Mesendoderm (in vitro differentiated cells): ENCODE measurements around the gene TNNI3K.

Experiments used
- DNase-seq: peaks from one replicate; pipeline ENCODE4 v3.0.0; 2013
- H2AK5ac ChIP-seq: 2 replicates; pipeline ENCODE4 v1.6.1; 2013; ENCODE audit warnings: low read length, inconsistent platforms
- H2BK120ac ChIP-seq: 2 replicates; pipeline ENCODE4 v1.6.1; 2013; ENCODE audit warnings: low read depth, mild to moderate bottlenecking, low read length, moderate library complexity, mixed read lengths
- H2BK15ac ChIP-seq: replicated peaks from 2 replicates; pipeline ENCODE4 v1.6.1; 2013; ENCODE audit warnings: low read depth, mild to moderate bottlenecking, moderate library complexity
- H2BK5ac ChIP-seq: 2 replicates; pipeline ENCODE4 v1.6.1; 2013; ENCODE audit warnings: low read length, inconsistent platforms
- H3K18ac ChIP-seq: 2 replicates; pipeline ENCODE4 v1.6.1; 2013; ENCODE audit warnings: mild to moderate bottlenecking, low read length, mixed read lengths
- H3K23ac ChIP-seq: one replicate; pipeline ENCODE4 v1.6.1; 2013; ENCODE audit warnings: low read length
- H3K27ac ChIP-seq: 2 replicates; pipeline ENCODE4 v1.5.1; 2013; ENCODE audit warnings: low read depth, mild to moderate bottlenecking, inconsistent platforms, low read length, moderate library complexity
- H3K27me3 ChIP-seq: 2 replicates; pipeline ENCODE4 v1.6.1; 2013; ENCODE audit warnings: low read length, control low read depth, mild to moderate bottlenecking, inconsistent platforms; ENCODE audit not compliant: insufficient read depth, poor library complexity
- H3K36me3 ChIP-seq: 2 replicates; pipeline ENCODE4 v1.6.1; 2013; ENCODE audit warnings: low read length, inconsistent platforms; ENCODE audit not compliant: control insufficient read depth, insufficient read depth
- H3K4ac ChIP-seq: one replicate; pipeline ENCODE4 v1.6.1; 2013; ENCODE audit warnings: low read depth, mild to moderate bottlenecking, low read length, moderate library complexity
- H3K4me1 ChIP-seq: 2 replicates; pipeline ENCODE4 v1.6.1; 2013; ENCODE audit warnings: low read depth, low read length, inconsistent platforms; ENCODE audit not compliant: control insufficient read depth
- H3K4me2 ChIP-seq: 2 replicates; pipeline ENCODE4 v1.6.1; 2013; ENCODE audit warnings: low read length
- H3K4me3 ChIP-seq: 2 replicates; pipeline ENCODE4 v1.5.1; 2013; ENCODE audit warnings: mild to moderate bottlenecking, low read length
- H3K56ac ChIP-seq: one replicate; pipeline ENCODE4 v1.6.1; 2013; ENCODE audit warnings: low read length
- H3K79me1 ChIP-seq: 2 replicates; pipeline ENCODE4 v1.6.1; 2013; ENCODE audit warnings: low read length, inconsistent platforms
- H3K79me2 ChIP-seq: 2 replicates; pipeline ENCODE4 v1.6.1; 2013; ENCODE audit warnings: mild to moderate bottlenecking, low read length; ENCODE audit not compliant: control insufficient read depth, insufficient read depth
- H3K9ac ChIP-seq: 2 replicates; pipeline ENCODE4 v1.6.1; 2013; ENCODE audit warnings: low read length, inconsistent platforms
- H4K5ac ChIP-seq: one replicate; pipeline ENCODE4 v1.6.1; 2013; ENCODE audit warnings: low read length
- H4K8ac ChIP-seq: one replicate; pipeline ENCODE4 v1.6.1; 2013; ENCODE audit warnings: low read depth, mild to moderate bottlenecking, control low read depth, low read length, moderate library complexity
- WGBS: extraction: QIAGEN DNeasy Blood & Tissue Kit; methylation state at CpG from one replicate; pipeline ENCODE4 v1.1.7; 2013; ENCODE audit warnings: low lambda C conversion rate, missing lambda C conversion rate; ENCODE audit not compliant: insufficient coverage; ENCODE audit errors: extremely low coverage; 5-methylcytosine and 5-hydroxymethylcytosine counted together

TNNI3K gene

DNA sequence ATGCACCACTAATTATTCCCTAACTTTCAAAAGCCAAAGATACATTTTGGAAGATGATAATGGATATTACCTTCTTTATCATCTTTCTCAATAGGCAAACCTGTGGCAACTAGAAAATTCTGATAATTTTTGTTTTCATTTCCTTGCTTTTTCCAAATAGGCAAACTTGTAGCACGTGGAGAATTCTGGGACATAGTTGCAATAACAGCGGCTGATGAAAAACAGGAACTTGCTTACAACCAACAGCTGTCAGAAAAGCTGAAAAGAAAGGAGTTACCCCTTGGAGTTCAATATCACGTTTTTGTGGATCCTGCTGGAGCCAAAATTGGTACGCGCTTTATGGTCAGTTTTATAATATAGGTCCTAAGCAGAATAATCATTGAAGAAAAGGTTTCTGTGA is 35.7 kb upstream of the TNNI3K start:
- Histone ChIP-seq H3K4me2 (no peak overlapping the region), H3K56ac (no peak overlapping the region), H3K9ac (no peak overlapping the region), H3K23ac (no peak overlapping the region), H3K4ac (no peak overlapping the region), H2BK120ac (no peak overlapping the region), H3K27me3 (no peaks in the 10 kb centered on the region), H2BK15ac (no peak overlapping the region), H4K5ac (no peak overlapping the region), H3K4me1 (no peaks in the 10 kb centered on the region), H3K27ac (no peak overlapping the region), H3K79me2 (no peaks in the 10 kb centered on the region), H3K36me3 (no peaks in the 10 kb centered on the region), H3K18ac (no peak overlapping the region), H3K79me1 (no peaks in the 10 kb centered on the region), H3K4me3 (no peak overlapping the region), H2AK5ac (no peak overlapping the region), H4K8ac (no peak overlapping the region), H2BK5ac (no peak overlapping the region)
- no peak for DNase-seq
- no CpG with 5 or more reads among the region's 5 CpGs for WGBS

DNA sequence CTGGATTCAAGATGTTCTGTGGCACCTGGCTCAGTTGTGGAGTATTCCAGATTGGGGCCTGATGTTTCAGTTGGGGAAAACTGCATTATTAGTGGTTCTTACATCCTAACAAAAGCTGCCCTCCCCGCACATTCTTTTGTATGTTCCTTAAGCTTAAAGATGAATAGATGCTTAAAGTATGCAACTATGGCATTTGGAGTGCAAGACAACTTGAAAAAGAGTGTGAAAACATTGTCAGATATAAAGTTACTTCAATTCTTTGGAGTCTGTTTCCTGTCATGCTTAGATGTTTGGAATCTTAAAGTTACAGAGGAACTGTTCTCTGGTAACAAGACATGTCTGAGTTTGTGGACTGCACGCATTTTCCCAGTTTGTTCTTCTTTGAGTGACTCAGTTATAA is 29.9 kb upstream of the TNNI3K start:
- DNase-seq, result no peak
- Histone ChIP-seq H2BK15ac (no peak overlapping the region), H3K18ac (no peak overlapping the region), H3K23ac (no peak overlapping the region), H4K8ac (no peak overlapping the region), H3K79me1 (no peaks in the 10 kb centered on the region), H3K4ac (no peak overlapping the region), H3K9ac (no peak overlapping the region), H3K4me2 (no peak overlapping the region), H3K36me3 (no peaks in the 10 kb centered on the region), H2AK5ac (no peak overlapping the region), H3K79me2 (no peaks in the 10 kb centered on the region), H3K4me3 (no peak overlapping the region), H3K4me1 (no peaks in the 10 kb centered on the region), H3K27ac (no peak overlapping the region), H3K27me3 (no peaks in the 10 kb centered on the region), H2BK120ac (no peak overlapping the region), H3K56ac (no peak overlapping the region), H4K5ac (no peak overlapping the region), H2BK5ac (no peak overlapping the region)
- no CpG with 5 or more reads among the region's 2 CpGs for WGBS

- Histone ChIP-seq H3K27ac (no peak overlapping the region), H3K36me3 (no peaks in the 10 kb centered on the region), H3K18ac (no peak overlapping the region), H3K27me3 (no peaks in the 10 kb centered on the region), H3K4me3 (no peak overlapping the region), H2AK5ac (no peak overlapping the region), H3K9ac (no peak overlapping the region), H3K79me1 (no peaks in the 10 kb centered on the region), H3K4me1 (no peaks in the 10 kb centered on the region), H3K23ac (no peak overlapping the region), H3K56ac (no peak overlapping the region), H4K5ac (no peak overlapping the region), H2BK15ac (no peak overlapping the region), H2BK5ac (no peak overlapping the region), H4K8ac (no peak overlapping the region), H2BK120ac (no peak overlapping the region), H3K79me2 (no peaks in the 10 kb centered on the region), H3K4ac (no peak overlapping the region), H3K4me2 (no peak overlapping the region)
- no CpG with 5 or more reads among the region's 1 CpG for WGBS
- no peak for DNase-seq
These were observed 20.0 kb upstream of the TNNI3K start for GRCh38 chr1:74215229-74215628.

- no peak overlapping the region for H2AK5ac ChIP-seq
- no peak overlapping the region for H4K8ac ChIP-seq
- H3K56ac ChIP-seq, result no peak overlapping the region
- H3K4me3 ChIP-seq, result no peak overlapping the region
- no peak overlapping the region for H3K4ac ChIP-seq
- no peaks in the 10 kb centered on the region for H3K27me3 ChIP-seq
- H3K23ac ChIP-seq, result no peak overlapping the region
- no peak overlapping the region for H3K4me2 ChIP-seq
- H2BK15ac ChIP-seq, result no peak overlapping the region
- no peaks in the 10 kb centered on the region for H3K79me1 ChIP-seq
- no peaks in the 10 kb centered on the region for H3K79me2 ChIP-seq
- no peak for DNase-seq
- H3K18ac ChIP-seq, result no peak overlapping the region
- H4K5ac ChIP-seq, result no peak overlapping the region
- no peak overlapping the region for H2BK120ac ChIP-seq
- no peaks in the 10 kb centered on the region for H3K36me3 ChIP-seq
- no peak overlapping the region for H3K9ac ChIP-seq
- H3K27ac ChIP-seq, result no peak overlapping the region
- no peaks in the 10 kb centered on the region for H3K4me1 ChIP-seq
- H2BK5ac ChIP-seq, result no peak overlapping the region
- WGBS, result no CpG with 5 or more reads among the region's 5 CpGs
These were observed 12.5 kb upstream of the TNNI3K start for GRCh38 chr1:74222701-74223100.

DNA sequence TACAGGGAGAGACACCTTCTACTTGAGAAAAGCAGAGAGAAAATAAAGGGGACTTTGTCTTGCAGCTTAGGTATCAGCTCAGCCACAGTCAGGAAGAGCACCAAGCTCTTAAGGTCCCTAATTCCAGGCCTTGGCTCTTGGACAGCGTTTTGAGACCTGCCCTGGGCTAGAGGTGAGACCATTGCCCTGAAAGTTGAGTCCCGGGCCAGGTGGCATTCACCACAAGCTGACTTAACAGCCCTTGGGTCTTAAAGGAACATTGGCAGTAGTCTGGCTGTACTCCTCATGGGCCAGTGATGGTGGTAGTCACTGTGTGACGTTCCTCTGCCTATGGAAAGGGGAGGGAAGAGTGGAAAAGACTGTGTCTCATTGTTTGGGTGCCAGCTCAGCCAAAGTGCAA is 11.7 kb upstream of the TNNI3K start:
- no peaks in the 10 kb centered on the region for H3K79me2 ChIP-seq
- H3K4ac ChIP-seq, result no peak overlapping the region
- H3K4me2 ChIP-seq, result no peak overlapping the region
- H2BK120ac ChIP-seq, result no peak overlapping the region
- no peaks in the 10 kb centered on the region for H3K36me3 ChIP-seq
- H3K23ac ChIP-seq, result no peak overlapping the region
- no peak overlapping the region for H2AK5ac ChIP-seq
- H3K4me1 ChIP-seq, result no peaks in the 10 kb centered on the region
- no peak overlapping the region for H3K4me3 ChIP-seq
- H3K18ac ChIP-seq, result no peak overlapping the region
- no peaks in the 10 kb centered on the region for H3K27me3 ChIP-seq
- no peak for DNase-seq
- H3K79me1 ChIP-seq, result no peaks in the 10 kb centered on the region
- H4K5ac ChIP-seq, result no peak overlapping the region
- no peak overlapping the region for H2BK5ac ChIP-seq
- no peak overlapping the region for H3K56ac ChIP-seq
- no peak overlapping the region for H2BK15ac ChIP-seq
- H3K27ac ChIP-seq, result no peak overlapping the region
- no peak overlapping the region for H4K8ac ChIP-seq
- no peak overlapping the region for H3K9ac ChIP-seq
- WGBS, result no CpG with 5 or more reads among the region's 3 CpGs

- Histone ChIP-seq H3K4me2 (no peak overlapping the region), H3K27ac (no peak overlapping the region), H3K4me3 (no peak overlapping the region), H2BK15ac (no peak overlapping the region), H3K56ac (no peak overlapping the region), H2AK5ac (no peak overlapping the region), H3K36me3 (no peaks in the 10 kb centered on the region), H3K23ac (no peak overlapping the region), H2BK5ac (no peak overlapping the region), H3K9ac (no peak overlapping the region), H3K27me3 (no peaks in the 10 kb centered on the region), H4K8ac (no peak overlapping the region), H3K4ac (no peak overlapping the region), H3K4me1 (no peaks in the 10 kb centered on the region), H3K18ac (no peak overlapping the region), H4K5ac (no peak overlapping the region), H2BK120ac (no peak overlapping the region), H3K79me2 (no peaks in the 10 kb centered on the region), H3K79me1 (no peaks in the 10 kb centered on the region)
- DNase-seq, result no peak
- no CpG with 5 or more reads among the region's 3 CpGs for WGBS
These were observed 1.3 kb downstream of the TNNI3K start for GRCh38 chr1:74236440-74236839.
